Measurements from ENCODE around the gene SH3RF2. TPM values are rescaled to one million over a fixed set of nuclear protein-coding genes. Genes with fewer than 3 reads are reported as not detected.

The SH3RF2 gene
- total RNA-seq, 1 donor from 2014 or later = 0.36 TPM

DNA sequence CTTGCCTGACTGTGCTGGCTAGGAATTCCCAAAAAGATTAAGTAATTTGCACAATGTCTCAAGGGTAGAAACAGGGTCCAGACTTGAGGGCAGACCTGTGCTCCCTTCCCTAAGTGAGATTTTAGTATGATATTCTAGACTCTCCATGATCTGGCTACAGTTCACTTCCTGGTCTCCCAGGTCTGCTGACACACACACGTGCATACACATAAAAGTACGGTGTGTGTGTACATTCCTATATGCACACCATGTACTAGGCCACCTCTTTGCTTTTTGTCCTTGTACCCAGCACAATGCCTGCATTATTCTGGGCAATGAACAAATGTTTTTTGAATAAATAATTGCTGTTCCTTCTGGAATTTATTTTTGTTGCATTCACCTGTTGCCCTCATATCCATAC is 83.7 kb downstream of the SH3RF2 start:
- Histone ChIP-seq H3K27ac (no peak overlapping the region), H3K4me1 (no peaks in the 10 kb centered on the region), H4K20me1 (ENCODE audit: low read depth) (no peaks in the 10 kb centered on the region), H3K79me2 (ENCODE audit: low read depth) (no peaks in the 10 kb centered on the region), H3K27me3 (no peaks in the 10 kb centered on the region), H3F3A (ENCODE audit: low read depth) (no peaks in the 10 kb centered on the region), H3K9ac (no peak overlapping the region), H3K4me2 (no peak overlapping the region), H2AFZ (replicated peaks) (no peak overlapping the region), H3K9me3 (ENCODE audit: low read depth) (no peaks in the 10 kb centered on the region), H3K36me3 (no peaks in the 10 kb centered on the region), H3K4me3 (no peak overlapping the region)
- TF ChIP-seq EZH2phosphoT487 (IDR thresholded peaks at IDR 0.05) (no peak), EZH2 (IDR thresholded peaks at IDR 0.05) (no peak)
- TF ChIP-seq, protein P1, sequence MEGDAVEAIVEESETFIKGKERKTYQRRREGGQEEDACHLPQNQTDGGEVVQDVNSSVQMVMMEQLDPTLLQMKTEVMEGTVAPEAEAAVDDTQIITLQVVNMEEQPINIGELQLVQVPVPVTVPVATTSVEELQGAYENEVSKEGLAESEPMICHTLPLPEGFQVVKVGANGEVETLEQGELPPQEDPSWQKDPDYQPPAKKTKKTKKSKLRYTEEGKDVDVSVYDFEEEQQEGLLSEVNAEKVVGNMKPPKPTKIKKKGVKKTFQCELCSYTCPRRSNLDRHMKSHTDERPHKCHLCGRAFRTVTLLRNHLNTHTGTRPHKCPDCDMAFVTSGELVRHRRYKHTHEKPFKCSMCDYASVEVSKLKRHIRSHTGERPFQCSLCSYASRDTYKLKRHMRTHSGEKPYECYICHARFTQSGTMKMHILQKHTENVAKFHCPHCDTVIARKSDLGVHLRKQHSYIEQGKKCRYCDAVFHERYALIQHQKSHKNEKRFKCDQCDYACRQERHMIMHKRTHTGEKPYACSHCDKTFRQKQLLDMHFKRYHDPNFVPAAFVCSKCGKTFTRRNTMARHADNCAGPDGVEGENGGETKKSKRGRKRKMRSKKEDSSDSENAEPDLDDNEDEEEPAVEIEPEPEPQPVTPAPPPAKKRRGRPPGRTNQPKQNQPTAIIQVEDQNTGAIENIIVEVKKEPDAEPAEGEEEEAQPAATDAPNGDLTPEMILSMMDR (IDR thresholded peaks at IDR 0.05) = no peak
- no peak for DNase-seq (ENCODE audit: low spot score)
- Mint-ChIP-seq H3K9me3 (no peaks in the 10 kb centered on the region), H3K27me3 (ENCODE audit: insufficient read depth, low read depth) (peaks cover 3% of the 10 kb centered on the region), H3K4me1 (peaks cover 2% of the 10 kb centered on the region), H3K4me3 (no peak overlapping the region), H3K36me3 (no peaks in the 10 kb centered on the region), H3K27ac (no peak overlapping the region)

DNA sequence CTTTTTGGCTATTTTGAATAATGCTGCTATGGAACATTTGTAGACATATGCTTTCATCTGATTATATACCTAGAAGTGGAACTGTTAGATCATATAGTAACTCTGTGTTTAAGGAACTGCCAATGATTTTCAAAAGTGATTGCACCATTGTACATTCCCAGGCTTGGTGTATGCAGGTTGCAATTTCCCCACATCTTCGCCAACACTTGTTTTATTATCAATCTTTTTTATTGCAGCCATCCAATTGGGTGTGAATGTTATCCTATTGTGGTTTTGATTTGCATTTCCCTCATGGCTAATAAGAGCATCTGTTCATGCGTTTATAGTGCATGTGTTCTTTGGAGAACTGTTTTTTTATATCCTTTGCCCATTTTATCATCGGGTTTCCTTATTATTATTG is 87.7 kb downstream of the SH3RF2 start:
- no peak for DNase-seq (ENCODE audit: low spot score)
- Mint-ChIP-seq H3K27me3 (ENCODE audit: insufficient read depth, low read depth) (peaks cover 3% of the 10 kb centered on the region), H3K4me3 (no peak overlapping the region), H3K9me3 (no peaks in the 10 kb centered on the region), H3K36me3 (no peaks in the 10 kb centered on the region), H3K4me1 (no peaks in the 10 kb centered on the region), H3K27ac (no peak overlapping the region)
- Histone ChIP-seq H3K9me3 (ENCODE audit: low read depth) (no peaks in the 10 kb centered on the region), H3K9ac (no peak overlapping the region), H3K4me3 (no peak overlapping the region), H3K79me2 (ENCODE audit: low read depth) (no peaks in the 10 kb centered on the region), H3K4me2 (no peak overlapping the region), H3K27ac (no peak overlapping the region), H3F3A (ENCODE audit: low read depth) (peaks cover 11% of the 10 kb centered on the region), H3K27me3 (no peaks in the 10 kb centered on the region), H4K20me1 (ENCODE audit: low read depth) (no peaks in the 10 kb centered on the region), H2AFZ (replicated peaks) (no peak overlapping the region), H3K36me3 (no peaks in the 10 kb centered on the region), H3K4me1 (peaks cover 15% of the 10 kb centered on the region)
- TF ChIP-seq EZH2phosphoT487 (IDR thresholded peaks at IDR 0.05) = no peak

DNA sequence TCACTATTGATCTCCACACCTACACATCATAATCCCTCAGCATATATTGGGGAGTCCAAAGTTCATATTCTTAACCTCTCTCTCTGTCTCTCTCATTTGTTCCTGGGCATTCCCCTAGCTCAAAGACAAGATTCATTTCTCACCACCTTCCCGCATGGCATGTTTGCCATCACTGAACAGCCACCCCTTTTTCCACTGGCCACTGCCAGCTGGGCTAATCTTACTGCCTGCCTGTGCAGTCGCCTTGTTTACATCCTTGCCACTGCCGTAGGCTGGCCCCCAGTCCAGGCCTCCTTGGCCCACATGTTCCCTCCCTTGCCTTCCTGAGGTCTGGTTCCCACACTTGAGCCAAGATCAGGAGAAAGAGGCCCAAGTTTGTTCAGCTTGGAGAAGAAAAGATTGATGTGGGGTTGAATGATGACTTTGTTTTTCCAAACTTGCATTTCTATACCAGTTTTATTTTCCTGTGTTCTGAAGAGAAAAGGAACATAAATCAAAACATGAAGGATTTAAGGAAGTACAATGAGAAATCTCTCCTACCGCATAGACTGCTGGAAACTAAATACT is 88.8 kb downstream of the SH3RF2 start:
- Histone ChIP-seq H3K27me3 (no peaks in the 10 kb centered on the region), H3K4me1 (peaks cover 15% of the 10 kb centered on the region), H3K36me3 (no peaks in the 10 kb centered on the region), H4K20me1 (ENCODE audit: low read depth) (no peaks in the 10 kb centered on the region), H3K4me2 (no peak overlapping the region), H3K9ac (no peak overlapping the region), H3K79me2 (ENCODE audit: low read depth) (no peaks in the 10 kb centered on the region), H3F3A (ENCODE audit: low read depth) (peaks cover 11% of the 10 kb centered on the region), H3K9me3 (ENCODE audit: low read depth) (no peaks in the 10 kb centered on the region), H3K4me3 (no peak overlapping the region), H2AFZ (replicated peaks) (no peak overlapping the region), H3K27ac (no peak overlapping the region)
- Mint-ChIP-seq H3K27me3 (ENCODE audit: insufficient read depth, low read depth) (peaks cover 3% of the 10 kb centered on the region), H3K9me3 (no peaks in the 10 kb centered on the region), H3K4me3 (no peak overlapping the region), H3K27ac (no peak overlapping the region), H3K4me1 (no peaks in the 10 kb centered on the region), H3K36me3 (no peaks in the 10 kb centered on the region)
- TF ChIP-seq EZH2phosphoT487 (IDR thresholded peaks at IDR 0.05) (no peak), EZH2 (IDR thresholded peaks at IDR 0.05) (no peak)
- TF ChIP-seq, protein P1 (IDR thresholded peaks at IDR 0.05) = no peak
- DNase-seq (ENCODE audit: low spot score) = no peak

DNA sequence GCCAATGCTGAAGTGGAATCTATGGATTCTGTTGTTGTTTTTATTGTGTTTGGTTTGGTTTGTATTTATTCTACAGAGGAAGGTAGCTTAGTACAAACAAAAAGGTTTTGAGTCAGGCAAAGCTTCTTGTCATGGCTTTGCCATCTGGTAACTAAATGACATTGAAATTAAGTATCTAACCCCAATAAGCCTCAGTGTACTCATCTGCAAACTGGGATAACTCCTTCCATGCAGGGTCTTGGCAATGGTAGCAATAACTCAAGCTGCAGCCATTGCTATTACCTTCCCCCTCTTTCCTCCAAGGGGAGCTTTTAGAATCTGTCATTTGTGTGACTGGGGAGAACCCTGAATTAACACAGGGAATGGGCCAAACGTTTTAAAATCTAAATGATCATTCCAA is 89.3 kb downstream of the SH3RF2 start:
- Histone ChIP-seq H3K27ac (no peak overlapping the region), H3K9me3 (ENCODE audit: low read depth) (no peaks in the 10 kb centered on the region), H3F3A (ENCODE audit: low read depth) (peaks cover 11% of the 10 kb centered on the region), H3K4me1 (peaks cover 15% of the 10 kb centered on the region), H3K9ac (no peak overlapping the region), H4K20me1 (ENCODE audit: low read depth) (no peaks in the 10 kb centered on the region), H3K4me2 (peak overlapping the region; percentile 50), H3K4me3 (no peak overlapping the region), H3K36me3 (no peaks in the 10 kb centered on the region), H3K27me3 (no peaks in the 10 kb centered on the region), H3K79me2 (ENCODE audit: low read depth) (no peaks in the 10 kb centered on the region), H2AFZ (replicated peaks) (no peak overlapping the region)
- no peaks in the 10 kb centered on the region for H3K36me3 Mint-ChIP-seq
- no peak overlapping the region for H3K27ac Mint-ChIP-seq
- peaks cover 3% of the 10 kb centered on the region for H3K27me3 Mint-ChIP-seq (ENCODE audit: insufficient read depth, low read depth)
- DNase-seq (ENCODE audit: low spot score) = no peak
- H3K9me3 Mint-ChIP-seq = no peaks in the 10 kb centered on the region
- no peak overlapping the region for H3K4me3 Mint-ChIP-seq
- TF ChIP-seq, protein P1 (IDR thresholded peaks at IDR 0.05) = no peak
- no peak for TF ChIP-seq EZH2 (IDR thresholded peaks at IDR 0.05)
- TF ChIP-seq EZH2phosphoT487 (IDR thresholded peaks at IDR 0.05) = no peak
- H3K4me1 Mint-ChIP-seq = no peaks in the 10 kb centered on the region

All from neural progenitor cell (in vitro differentiated cells).